ENCODE results near the gene TMEM54. TPM values are rescaled to one million over a fixed set of nuclear protein-coding genes. Genes with fewer than 3 reads are reported as not detected.

Gene TMEM54, protein sequence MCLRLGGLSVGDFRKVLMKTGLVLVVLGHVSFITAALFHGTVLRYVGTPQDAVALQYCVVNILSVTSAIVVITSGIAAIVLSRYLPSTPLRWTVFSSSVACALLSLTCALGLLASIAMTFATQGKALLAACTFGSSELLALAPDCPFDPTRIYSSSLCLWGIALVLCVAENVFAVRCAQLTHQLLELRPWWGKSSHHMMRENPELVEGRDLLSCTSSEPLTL
- total RNA-seq: 14.6 to 23.7 TPM (median 21.1 TPM) in 3 replicates
- long read RNA-seq, transcript TMEM54-202 (6 exons, 999 nt): major isoform, 27 of 33 reads
- long read RNA-seq, partial matches to known transcripts: 2 of 33 reads
- long read RNA-seq, other reads (novel, unspliced or antisense): 3 of 33 reads

DNA sequence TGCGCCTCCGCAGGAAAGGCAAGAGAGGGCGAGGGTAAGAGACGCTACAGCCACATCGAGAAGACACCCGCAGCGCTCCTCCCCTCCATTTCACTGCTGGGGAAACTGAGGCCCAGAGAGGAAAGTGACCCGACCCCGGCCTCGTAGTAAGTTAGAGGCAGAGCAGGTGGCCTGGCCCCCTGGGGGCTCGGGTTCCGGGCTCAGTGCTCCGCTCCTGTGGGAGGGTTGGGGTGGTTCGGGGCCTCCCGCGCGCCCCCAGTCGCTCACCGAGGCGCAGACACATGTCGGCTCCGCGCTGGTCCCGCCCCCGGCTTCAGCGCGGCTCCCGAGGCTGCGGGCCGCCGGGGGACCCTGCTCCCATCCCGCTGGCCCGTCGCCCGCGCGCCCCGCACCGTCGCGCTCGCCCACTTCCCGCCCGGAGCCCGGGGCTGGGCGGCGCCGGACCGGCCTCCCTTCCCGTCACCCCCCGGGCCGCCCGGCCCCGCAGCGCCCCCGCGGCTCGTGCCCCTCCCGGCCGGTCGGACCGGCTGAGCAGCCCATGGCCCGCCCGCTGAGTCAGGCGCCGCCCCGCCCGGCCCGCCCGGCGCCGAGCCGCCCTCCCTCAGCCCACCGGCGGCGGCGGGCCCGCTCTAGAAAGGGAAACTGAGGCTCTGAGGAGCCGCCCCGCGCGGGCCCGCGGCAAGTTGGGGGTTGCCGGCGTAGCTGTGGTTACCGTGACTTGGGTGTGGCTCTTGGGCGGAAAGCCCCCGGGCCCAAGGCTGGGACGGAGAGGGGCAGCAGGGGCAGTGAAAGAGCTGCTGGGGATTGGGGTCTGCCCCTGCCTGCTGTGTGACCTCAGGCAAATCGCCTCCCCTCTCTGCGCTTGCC is at the start of gene TMEM54:
Gene TMEM54 (minus strand): TSS at position 434 of the 867 bp plus-strand sequence. CDS start 151 bp downstream, at position 283.
- H3K9me3 Mint-ChIP-seq (ENCODE audit: low read depth): no peaks in the 10 kb centered on the region
- TF ChIP-seq CTCF (IDR thresholded peaks at IDR 0.05): no peak
- no peak within 1 kb of the TSS for H3K27ac Mint-ChIP-seq (ENCODE audit: unreplicated experiment)
- peaks cover 11% of the 10 kb centered on the region for H3K4me1 Mint-ChIP-seq (ENCODE audit: low read depth)
- peak; percentile 85 for DNase-seq (ENCODE audit: low spot score)
- H3K36me3 Mint-ChIP-seq (ENCODE audit: low read depth): no peaks in the 10 kb centered on the region
- H3K4me3 Mint-ChIP-seq (ENCODE audit: unreplicated experiment): peak within 1 kb of the TSS; percentile 76
- no peaks in the 10 kb centered on the region for H3K27me3 Mint-ChIP-seq (ENCODE audit: low read depth)

- TF ChIP-seq CTCF (IDR thresholded peaks at IDR 0.05): no peak
- peaks cover 54% of the 10 kb centered on the region for H3K4me1 Mint-ChIP-seq (ENCODE audit: low read depth)
- no peaks in the 10 kb centered on the region for H3K27me3 Mint-ChIP-seq (ENCODE audit: low read depth)
- H3K27ac Mint-ChIP-seq (ENCODE audit: unreplicated experiment): peak overlapping the region; percentile 14
- DNase-seq (ENCODE audit: low spot score): no peak
- no peaks in the 10 kb centered on the region for H3K9me3 Mint-ChIP-seq (ENCODE audit: low read depth)
- no peak overlapping the region for H3K4me3 Mint-ChIP-seq (ENCODE audit: unreplicated experiment)
- peaks cover 2% of the 10 kb centered on the region for H3K36me3 Mint-ChIP-seq (ENCODE audit: low read depth)
Observed at GRCh38 chr1:32949519-32949918, 48.3 kb upstream of the TMEM54 start.

GRCh38 chr1:32948905-32949304 is 47.7 kb upstream of the TMEM54 start:
- DNase-seq (ENCODE audit: low spot score): no peak
- peaks cover 8% of the 10 kb centered on the region for H3K36me3 Mint-ChIP-seq (ENCODE audit: low read depth)
- H3K4me1 Mint-ChIP-seq (ENCODE audit: low read depth): peaks cover 54% of the 10 kb centered on the region
- H3K27me3 Mint-ChIP-seq (ENCODE audit: low read depth): no peaks in the 10 kb centered on the region
- H3K9me3 Mint-ChIP-seq (ENCODE audit: low read depth): no peaks in the 10 kb centered on the region
- no peak overlapping the region for H3K4me3 Mint-ChIP-seq (ENCODE audit: unreplicated experiment)
- no peak for TF ChIP-seq CTCF (IDR thresholded peaks at IDR 0.05)
- H3K27ac Mint-ChIP-seq (ENCODE audit: unreplicated experiment): peak overlapping the region; percentile 58

DNA sequence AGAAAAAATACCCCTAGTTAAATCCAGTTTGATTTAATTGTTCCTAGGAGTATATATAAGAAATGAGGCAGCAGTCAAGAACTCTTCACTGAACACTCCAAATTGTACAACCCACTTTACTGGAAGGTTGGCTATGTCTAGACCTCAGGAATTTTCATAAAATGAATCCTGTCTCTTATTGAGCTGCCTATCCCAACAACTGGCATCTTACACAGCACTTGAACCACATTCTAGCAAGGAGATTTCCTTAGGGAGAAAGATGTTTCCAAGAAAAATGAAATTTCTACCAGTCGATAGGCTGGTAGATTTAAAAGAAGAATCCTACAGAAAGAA is 47.2 kb upstream of the TMEM54 start:
- no peak for TF ChIP-seq CTCF (IDR thresholded peaks at IDR 0.05)
- Mint-ChIP-seq H3K36me3 (ENCODE audit: low read depth) (peaks cover 13% of the 10 kb centered on the region), H3K9me3 (ENCODE audit: low read depth) (no peaks in the 10 kb centered on the region), H3K4me3 (ENCODE audit: unreplicated experiment) (no peak overlapping the region), H3K27me3 (ENCODE audit: low read depth) (no peaks in the 10 kb centered on the region), H3K27ac (ENCODE audit: unreplicated experiment) (peak overlapping the region; percentile 58), H3K4me1 (ENCODE audit: low read depth) (peaks cover 51% of the 10 kb centered on the region)
- DNase-seq (ENCODE audit: low spot score): no peak

DNA sequence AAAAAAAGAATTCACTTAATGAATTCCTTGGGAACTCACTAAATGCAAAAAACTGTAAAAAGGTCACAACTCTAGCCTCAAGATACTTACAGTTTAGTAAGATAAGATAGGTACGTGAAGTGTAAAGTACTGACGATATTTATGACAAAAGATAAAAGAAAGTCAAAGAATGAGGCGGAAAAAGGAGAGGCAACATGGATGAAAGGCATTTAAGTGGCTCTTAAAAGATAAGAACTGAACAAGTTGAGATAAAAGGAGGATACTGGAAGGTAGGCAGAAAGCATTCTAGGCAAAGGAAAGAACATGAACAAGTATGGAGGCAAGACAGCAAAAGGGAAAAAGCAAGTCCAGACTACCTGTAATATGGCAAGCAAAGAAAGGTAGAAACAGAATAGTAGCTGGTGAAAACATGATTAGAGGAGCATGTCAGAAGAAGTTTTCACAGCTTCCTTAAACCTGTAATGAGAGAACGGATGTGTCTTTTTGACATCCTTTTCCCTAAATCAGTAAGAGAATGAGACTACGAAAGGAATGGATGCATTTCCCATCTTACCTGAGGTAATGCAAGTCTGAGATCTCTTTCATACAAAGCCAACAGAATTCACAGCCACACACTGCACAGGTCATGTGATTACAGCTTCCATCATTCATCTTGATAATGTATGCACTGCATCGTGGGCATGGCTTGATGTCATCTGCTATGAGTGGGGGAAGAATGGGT is 46.6 kb upstream of the TMEM54 start:
- H3K36me3 Mint-ChIP-seq (ENCODE audit: low read depth): peaks cover 16% of the 10 kb centered on the region
- no peak overlapping the region for H3K4me3 Mint-ChIP-seq (ENCODE audit: unreplicated experiment)
- TF ChIP-seq CTCF (IDR thresholded peaks at IDR 0.05): no peak
- H3K27me3 Mint-ChIP-seq (ENCODE audit: low read depth): no peaks in the 10 kb centered on the region
- peak overlapping the region; percentile 58 for H3K27ac Mint-ChIP-seq (ENCODE audit: unreplicated experiment)
- peaks cover 47% of the 10 kb centered on the region for H3K4me1 Mint-ChIP-seq (ENCODE audit: low read depth)
- no peak for DNase-seq (ENCODE audit: low spot score)
- H3K9me3 Mint-ChIP-seq (ENCODE audit: low read depth): no peaks in the 10 kb centered on the region
